ENCODE results near the gene PCDHA3. TPM values are rescaled to one million over a fixed set of nuclear protein-coding genes. Genes with fewer than 3 reads are reported as not detected.

Gene PCDHA3
- total and polyA plus RNA-seq, 2 of the 8 experiments (the other 6 are each of a cell fraction or from before 2014, with no cell fraction given) = 0.48 to 0.67 TPM

DNA sequence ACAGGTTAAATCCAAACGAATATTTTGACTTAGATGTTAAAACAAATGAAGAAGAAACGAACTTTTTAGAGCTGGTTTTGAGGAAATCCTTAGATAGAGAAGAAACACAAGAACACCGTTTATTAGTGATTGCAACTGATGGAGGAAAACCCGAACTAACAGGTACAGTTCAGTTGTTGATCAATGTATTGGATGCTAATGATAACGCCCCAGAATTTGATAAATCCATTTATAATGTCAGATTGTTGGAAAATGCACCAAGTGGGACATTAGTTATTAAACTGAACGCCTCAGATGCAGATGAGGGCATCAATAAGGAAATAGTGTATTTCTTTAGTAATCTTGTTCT lies 21.4 kb downstream of the PCDHA3 start:
- CTCF ChIA-PET (ENCODE audit: partially characterized antibody) = interaction anchor here (0.7 to 5.5 kb wide), 6 partner anchors 8 to 47 kb away, joined by 3 to 49 read pairs (median 5); partner anchors contain the start of genes PCDHA11 and PCDHA4
- Histone ChIP-seq H3K27ac (ENCODE audit: low read depth, low read length) (no peak overlapping the region), H4K91ac (replicated peaks; ENCODE audit: insufficient read length, low read length) (no peak overlapping the region), H4K8ac (ENCODE audit: extremely low read depth, insufficient read depth, low read length) (no peak overlapping the region), H2BK20ac (ENCODE audit: low read length) (no peak overlapping the region), H2BK12ac (ENCODE audit: low read depth, low read length) (no peak overlapping the region), H2AK5ac (ENCODE audit: low read depth, low read length) (no peak overlapping the region), H3K56ac (replicated peaks; ENCODE audit: insufficient read length, low read depth, low read length) (no peak overlapping the region), H3K9ac (replicated peaks in 1 of 4; ENCODE audit: extremely low read depth in 1 of 4, low read depth in 3 of 4, low read length in 3 of 4) (no peak overlapping the region), H3K36me3 (ENCODE audit: control insufficient read depth in 2 of 4, insufficient read depth in 4 of 4, low read length in 3 of 4) (peaks cover 0 to 3% (median 0%) of the 10 kb centered on the region in 4 experiments; a peak in 1 of 8 replicates), H3K4ac (replicated peaks; ENCODE audit: insufficient read length, low read depth, low read length) (no peak overlapping the region), H2BK120ac (replicated peaks; ENCODE audit: low read depth, low read length) (no peak overlapping the region), H3K18ac (ENCODE audit: extremely low read depth, low read length) (no peak overlapping the region), H2AFZ (ENCODE audit: low read length) (no peak overlapping the region), H4K5ac (ENCODE audit: insufficient read length, low read depth, low read length) (no peak overlapping the region), H3K23ac (ENCODE audit: insufficient read length) (no peak overlapping the region), H3K9me3 (ENCODE audit: insufficient read depth in 2 of 2, low read depth in 1 of 2, low read length in 1 of 2) (peaks cover 0 to 7% of the 10 kb centered on the region in 2 experiments; a peak in 1 of 4 replicates), H3K4me2 (ENCODE audit: insufficient read depth in 1 of 2, low read depth in 2 of 2, low read length in 2 of 2) (no peak overlapping the region), H3K79me2 (ENCODE audit: control insufficient read depth in 1 of 2, insufficient read depth in 2 of 2, low read length in 2 of 2) (no peaks in the 10 kb centered on the region), H3K27me3 (replicated peaks in 1 of 4; ENCODE audit: control insufficient read depth in 3 of 4, extremely low read depth in 1 of 4, insufficient read depth in 3 of 4, low read length in 3 of 4) (no peaks in the 10 kb centered on the region), H3K4me1 (replicated peaks in 1 of 4; ENCODE audit: control insufficient read depth in 3 of 4, insufficient read depth in 4 of 4, low read length in 3 of 4) (no peaks in the 10 kb centered on the region), H2BK5ac (ENCODE audit: low read depth, low read length) (no peak overlapping the region), H2BK15ac (ENCODE audit: low read length) (no peak overlapping the region), H4K20me1 (replicated peaks in 1 of 2; ENCODE audit: control insufficient read depth in 1 of 2, insufficient read depth in 2 of 2, low read length in 2 of 2) (peaks cover 0 to 3% of the 10 kb centered on the region in 2 experiments), H3K14ac (ENCODE audit: insufficient read length) (no peak overlapping the region), H3K23me2 (ENCODE audit: low read depth, low read length) (no peaks in the 10 kb centered on the region), H3K79me1 (ENCODE audit: low read depth, low read length) (no peaks in the 10 kb centered on the region), H3K4me3 (ENCODE audit: extremely low read depth in 1 of 4, insufficient read depth in 2 of 4, low read depth in 3 of 4, low read length in 4 of 4) (no peak overlapping the region)
- TF ChIP-seq, protein P1, sequence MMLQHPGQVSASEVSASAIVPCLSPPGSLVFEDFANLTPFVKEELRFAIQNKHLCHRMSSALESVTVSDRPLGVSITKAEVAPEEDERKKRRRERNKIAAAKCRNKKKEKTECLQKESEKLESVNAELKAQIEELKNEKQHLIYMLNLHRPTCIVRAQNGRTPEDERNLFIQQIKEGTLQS (IDR thresholded peaks at IDR 0.05; ENCODE audit: insufficient read depth, low read depth, low read length) = no peak
- 88% methylated on average over 6 of the region's 6 CpGs; no CpG with 5 or more reads in 1 of the 2 experiments for WGBS, 2 experiments (ENCODE audit: extremely low coverage in 1 of 2, insufficient coverage in 1 of 2, insufficient read length in 1 of 2, insufficient replicate concordance in 2 of 2, low coverage in 1 of 2, low lambda C conversion rate in 2 of 2, missing lambda C conversion rate in 1 of 2)
- FAIRE-seq = no peak
- DNase-seq (ENCODE audit: low read depth in 1 of 2, low spot score in 2 of 2) = no peak
- POLR2A ChIA-PET (ENCODE audit: partially characterized antibody) = no interaction called here
